Skeletal muscle satellite cell (primary cell): Measurements from ENCODE around the gene ZBTB32.

ENCODE experiments used
- H3K27me3 ChIP-seq: 2 replicates; pipeline ENCODE4 v1.7.0; 2013; ENCODE audit warnings: low read length; ENCODE audit not compliant: control insufficient read depth, insufficient read depth
- H3K36me3 ChIP-seq: 2 replicates; pipeline ENCODE4 v1.7.0; 2013; ENCODE audit warnings: mild to moderate bottlenecking, control low read depth, low read length; ENCODE audit not compliant: insufficient read depth
- H3K4me1 ChIP-seq: 2 replicates; pipeline ENCODE4 v1.7.0; 2013; ENCODE audit warnings: low read length; ENCODE audit not compliant: control insufficient read depth, insufficient read depth
- H3K4me2 ChIP-seq: 2 replicates; pipeline ENCODE4 v1.7.0; 2013; ENCODE audit warnings: mild to moderate bottlenecking, low read length
- H3K4me3 ChIP-seq: 2 replicates; pipeline ENCODE4 v1.7.0; 2013; ENCODE audit warnings: low read length
- H3K9ac ChIP-seq: 2 replicates; pipeline ENCODE4 v1.7.0; 2013; ENCODE audit warnings: mild to moderate bottlenecking, low read depth, low read length, moderate library complexity
- H3K9me3 ChIP-seq: replicated peaks from 2 replicates; pipeline ENCODE4 v1.7.0; 2013; ENCODE audit warnings: mild to moderate bottlenecking, control low read depth, low read length

ZBTB32 gene

DNA sequence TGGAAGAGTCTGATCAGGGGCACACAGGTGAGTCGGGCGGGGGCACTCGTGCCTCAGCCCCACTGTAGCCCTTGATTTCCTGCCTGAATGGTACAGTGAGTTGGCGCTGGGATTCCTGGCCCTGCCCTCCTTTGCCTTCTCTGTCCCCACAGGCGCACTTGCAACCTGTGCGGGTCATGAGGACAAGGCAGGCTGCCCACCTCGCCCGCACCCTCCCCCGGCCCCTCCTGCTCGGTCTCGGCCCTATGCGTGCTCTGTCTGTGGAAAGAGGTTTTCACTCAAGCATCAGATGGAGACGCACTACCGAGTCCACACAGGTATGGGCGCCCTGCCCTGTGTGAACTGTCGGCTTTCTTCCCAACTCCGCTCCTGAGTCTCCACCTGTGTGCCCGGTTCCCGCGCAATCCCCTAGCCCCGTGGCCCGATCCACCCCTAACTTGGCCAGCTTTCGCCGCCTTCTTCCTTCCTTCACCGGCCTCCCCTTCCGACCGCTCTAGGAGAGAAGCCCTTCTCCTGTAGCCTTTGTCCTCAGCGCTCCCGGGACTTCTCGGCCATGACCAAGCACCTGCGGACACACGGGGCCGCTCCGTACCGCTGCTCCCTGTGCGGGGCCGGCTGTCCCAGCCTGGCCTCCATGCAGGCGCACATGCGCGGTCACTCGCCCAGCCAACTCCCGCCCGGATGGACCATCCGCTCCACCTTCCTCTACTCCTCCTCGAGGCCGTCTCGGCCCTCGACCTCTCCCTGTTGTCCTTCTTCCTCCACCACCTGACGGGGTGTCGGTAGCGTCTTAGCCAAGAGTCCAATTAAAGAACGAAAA, 11.8 kb downstream of the ZBTB32 start:
- Histone ChIP-seq H3K4me1 (peaks cover 23% of the 10 kb centered on the region), H3K36me3 (peaks cover 10% of the 10 kb centered on the region), H3K27me3 (no peaks in the 10 kb centered on the region), H3K9me3 (no peaks in the 10 kb centered on the region), H3K4me2 (peak overlapping the region; percentile 99), H3K4me3 (peak overlapping the region; percentile 99), H3K9ac (peak overlapping the region; percentile 86)

DNA sequence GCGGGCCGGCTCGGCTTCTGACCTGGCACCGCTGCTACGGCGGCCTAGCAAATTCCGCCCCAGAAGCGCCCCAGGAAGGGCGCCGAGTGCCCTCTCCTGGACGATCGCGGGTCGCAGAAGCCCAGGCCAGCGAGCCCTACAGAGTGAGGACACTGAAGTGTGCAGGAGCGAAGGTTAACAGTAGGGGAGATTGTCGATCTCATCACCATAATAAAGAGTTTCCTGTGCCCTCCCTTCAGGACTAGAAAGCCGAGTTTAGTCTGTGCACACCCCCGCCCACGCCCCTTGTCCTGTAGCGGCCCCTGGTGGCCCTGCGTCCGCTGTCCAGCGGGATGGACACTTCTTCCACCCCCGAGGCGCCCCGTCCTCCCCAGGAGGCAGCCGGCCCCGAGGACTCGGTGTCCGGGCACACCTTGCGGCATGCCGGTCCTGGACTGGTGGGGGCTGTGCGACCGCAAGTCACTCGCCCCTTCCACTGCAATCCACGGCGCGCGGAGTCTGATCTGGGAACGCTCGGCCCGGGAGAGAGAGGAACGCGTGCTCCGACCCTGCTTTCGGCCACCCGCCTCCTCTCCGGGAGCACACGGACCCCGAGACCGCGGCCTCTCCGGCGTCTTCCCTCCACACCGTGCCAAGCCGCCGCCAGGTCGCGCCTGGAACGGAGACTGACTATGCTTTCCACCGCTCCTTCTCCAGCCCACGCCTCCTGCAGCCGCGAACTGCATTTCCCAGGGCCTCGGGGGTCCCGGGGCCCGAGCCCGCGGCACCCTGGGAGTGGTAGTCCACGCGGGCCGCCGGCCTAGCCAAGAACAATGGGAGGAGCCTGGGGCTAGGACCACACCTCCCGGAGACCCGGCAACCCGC, 12.7 kb downstream of the ZBTB32 start:
- peak overlapping the region; percentile 86 for H3K9ac ChIP-seq
- H3K4me1 ChIP-seq = peaks cover 23% of the 10 kb centered on the region
- no peaks in the 10 kb centered on the region for H3K9me3 ChIP-seq

GRCh38 chr19:35717665-35718344, 13.4 kb downstream of the ZBTB32 start, which contains the start of gene KMT2B:
Gene KMT2B (plus strand): TSS chr19:35718003. CDS start chr19:35718019, 16 bp downstream.
- H3K36me3 ChIP-seq = peaks cover 23% of the 10 kb centered on the region
- H3K9me3 ChIP-seq = no peaks in the 10 kb centered on the region
- H3K4me3 ChIP-seq = peak within 1 kb of the TSS; percentile 99
- H3K27me3 ChIP-seq = no peaks in the 10 kb centered on the region
- H3K9ac ChIP-seq = peak within 1 kb of the TSS; percentile 91
- peaks cover 23% of the 10 kb centered on the region for H3K4me1 ChIP-seq
- peak within 1 kb of the TSS; percentile 99 for H3K4me2 ChIP-seq

More for the DNA sequence above, 12.7 kb downstream of the ZBTB32 start:
- Histone ChIP-seq H3K4me2 (peak overlapping the region; percentile 99), H3K27me3 (no peaks in the 10 kb centered on the region), H3K36me3 (peaks cover 16% of the 10 kb centered on the region), H3K4me3 (peak overlapping the region; percentile 99)

GRCh38 chr19:35718345-35719041, 14.1 kb downstream of the ZBTB32 start:
- H3K27me3 ChIP-seq = no peaks in the 10 kb centered on the region
- H3K36me3 ChIP-seq = peaks cover 30% of the 10 kb centered on the region
- H3K4me2 ChIP-seq = peak overlapping the region; percentile 87
- H3K4me1 ChIP-seq = peaks cover 23% of the 10 kb centered on the region
- H3K9ac ChIP-seq = peak overlapping the region; percentile 91
- no peaks in the 10 kb centered on the region for H3K9me3 ChIP-seq
- H3K4me3 ChIP-seq = peak overlapping the region; percentile 99

DNA sequence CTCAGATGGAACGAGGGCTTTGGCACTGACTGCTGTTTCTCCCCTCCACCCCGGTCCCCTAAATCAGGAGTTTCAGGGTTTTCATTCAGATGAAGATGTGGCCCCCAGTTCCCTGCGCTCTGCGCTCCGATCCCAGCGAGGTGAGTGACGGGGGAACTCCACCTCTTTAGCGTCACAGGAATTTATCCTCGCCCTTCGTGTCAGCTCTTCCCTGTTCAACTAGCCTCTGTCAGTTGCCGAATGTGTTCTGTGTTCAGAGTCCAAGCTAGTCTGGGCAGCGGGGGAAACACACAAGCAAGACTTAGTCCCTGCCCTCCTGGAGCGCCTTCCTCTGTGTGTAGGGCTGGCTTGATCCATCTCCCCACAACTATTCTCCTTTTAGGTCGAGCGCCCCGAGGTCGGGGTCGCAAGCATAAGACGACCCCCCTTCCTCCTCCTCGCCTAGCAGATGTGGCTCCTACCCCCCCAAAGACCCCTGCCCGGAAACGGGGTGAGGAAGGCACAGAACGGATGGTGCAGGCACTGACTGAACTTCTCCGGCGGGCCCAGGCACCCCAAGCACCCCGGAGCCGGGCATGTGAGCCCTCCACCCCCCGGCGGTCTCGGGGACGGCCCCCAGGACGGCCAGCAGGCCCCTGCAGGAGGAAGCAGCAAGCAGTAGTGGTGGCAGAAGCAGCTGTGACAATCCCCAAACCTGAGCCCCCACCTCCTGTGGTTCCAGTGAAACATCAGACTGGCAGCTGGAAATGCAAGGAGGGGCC, 15.2 kb downstream of the ZBTB32 start:
- peak overlapping the region; percentile 87 for H3K4me2 ChIP-seq
- peaks cover 23% of the 10 kb centered on the region for H3K4me1 ChIP-seq
- peak overlapping the region; percentile 91 for H3K9ac ChIP-seq
- no peaks in the 10 kb centered on the region for H3K9me3 ChIP-seq
- H3K4me3 ChIP-seq = peak overlapping the region; percentile 99
- peaks cover 39% of the 10 kb centered on the region for H3K36me3 ChIP-seq
- no peaks in the 10 kb centered on the region for H3K27me3 ChIP-seq

DNA sequence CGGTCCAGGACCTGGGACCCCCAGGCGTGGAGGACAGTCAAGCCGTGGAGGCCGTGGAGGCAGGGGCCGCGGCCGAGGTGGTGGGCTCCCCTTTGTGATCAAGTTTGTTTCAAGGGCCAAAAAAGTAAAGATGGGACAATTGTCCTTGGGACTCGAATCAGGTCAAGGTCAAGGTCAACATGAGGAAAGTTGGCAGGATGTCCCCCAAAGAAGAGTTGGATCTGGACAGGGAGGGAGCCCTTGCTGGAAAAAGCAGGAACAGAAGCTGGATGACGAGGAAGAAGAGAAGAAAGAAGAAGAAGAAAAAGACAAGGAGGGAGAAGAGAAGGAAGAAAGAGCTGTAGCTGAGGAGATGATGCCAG, 15.8 kb downstream of the ZBTB32 start:
- Histone ChIP-seq H3K36me3 (peaks cover 44% of the 10 kb centered on the region), H3K9ac (no peak overlapping the region), H3K4me1 (peaks cover 23% of the 10 kb centered on the region), H3K27me3 (no peaks in the 10 kb centered on the region), H3K9me3 (no peaks in the 10 kb centered on the region), H3K4me2 (no peak overlapping the region), H3K4me3 (no peak overlapping the region)

- Histone ChIP-seq H3K4me1 (peaks cover 20% of the 10 kb centered on the region), H3K9ac (no peak overlapping the region), H3K4me2 (no peak overlapping the region), H3K36me3 (peaks cover 49% of the 10 kb centered on the region), H3K9me3 (no peaks in the 10 kb centered on the region), H3K27me3 (no peaks in the 10 kb centered on the region), H3K4me3 (no peak overlapping the region)
Measured at GRCh38 chr19:35720648-35721047, 16.3 kb downstream of the ZBTB32 start.

- Histone ChIP-seq H3K27me3 (no peaks in the 10 kb centered on the region), H3K36me3 (peaks cover 57% of the 10 kb centered on the region), H3K4me3 (no peak overlapping the region), H3K4me1 (peaks cover 13% of the 10 kb centered on the region), H3K9me3 (no peaks in the 10 kb centered on the region), H3K9ac (no peak overlapping the region), H3K4me2 (no peak overlapping the region)
Measured at GRCh38 chr19:35721374-35721773, 17.0 kb downstream of the ZBTB32 start.

- H3K4me3 ChIP-seq = no peak overlapping the region
- no peak overlapping the region for H3K9ac ChIP-seq
- peaks cover 9% of the 10 kb centered on the region for H3K4me1 ChIP-seq
- peaks cover 63% of the 10 kb centered on the region for H3K36me3 ChIP-seq
- no peaks in the 10 kb centered on the region for H3K9me3 ChIP-seq
- no peak overlapping the region for H3K4me2 ChIP-seq
- no peaks in the 10 kb centered on the region for H3K27me3 ChIP-seq
Measured at GRCh38 chr19:35722461-35722860, 18.1 kb downstream of the ZBTB32 start.

DNA sequence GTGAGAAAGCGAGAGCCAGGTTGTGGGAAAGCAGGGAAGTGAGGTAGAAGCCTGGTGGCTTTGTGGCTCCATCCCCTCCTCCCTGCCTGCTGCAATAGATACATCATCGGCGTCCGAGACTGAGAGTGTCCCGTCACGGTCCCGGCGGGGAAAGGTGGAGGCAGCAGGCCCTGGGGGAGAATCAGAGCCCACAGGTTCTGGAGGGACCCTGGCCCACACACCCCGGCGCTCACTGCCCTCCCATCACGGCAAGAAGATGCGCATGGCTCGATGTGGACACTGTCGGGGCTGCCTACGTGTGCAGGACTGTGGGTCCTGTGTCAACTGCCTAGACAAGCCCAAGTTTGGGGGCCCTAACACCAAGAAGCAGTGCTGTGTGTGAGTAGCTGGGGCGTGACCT, 18.5 kb downstream of the ZBTB32 start:
- H3K27me3 ChIP-seq = no peaks in the 10 kb centered on the region
- no peak overlapping the region for H3K9ac ChIP-seq
- H3K4me2 ChIP-seq = no peak overlapping the region
- H3K4me3 ChIP-seq = no peak overlapping the region
- H3K4me1 ChIP-seq = peaks cover 9% of the 10 kb centered on the region
- H3K36me3 ChIP-seq = peaks cover 68% of the 10 kb centered on the region
- no peaks in the 10 kb centered on the region for H3K9me3 ChIP-seq
